GM18499 (cell line): ENCODE data around the gene UTS2B.

ENCODE experiments used
- ATAC-seq: cut with Tn5 transposase; IDR thresholded peaks from one replicate; pipeline ENCODE4 v1.9.1; 2021; ENCODE audit warnings: moderate number of reproducible peaks; ENCODE audit not compliant: insufficient read depth, unreplicated experiment

UTS2B gene

DNA sequence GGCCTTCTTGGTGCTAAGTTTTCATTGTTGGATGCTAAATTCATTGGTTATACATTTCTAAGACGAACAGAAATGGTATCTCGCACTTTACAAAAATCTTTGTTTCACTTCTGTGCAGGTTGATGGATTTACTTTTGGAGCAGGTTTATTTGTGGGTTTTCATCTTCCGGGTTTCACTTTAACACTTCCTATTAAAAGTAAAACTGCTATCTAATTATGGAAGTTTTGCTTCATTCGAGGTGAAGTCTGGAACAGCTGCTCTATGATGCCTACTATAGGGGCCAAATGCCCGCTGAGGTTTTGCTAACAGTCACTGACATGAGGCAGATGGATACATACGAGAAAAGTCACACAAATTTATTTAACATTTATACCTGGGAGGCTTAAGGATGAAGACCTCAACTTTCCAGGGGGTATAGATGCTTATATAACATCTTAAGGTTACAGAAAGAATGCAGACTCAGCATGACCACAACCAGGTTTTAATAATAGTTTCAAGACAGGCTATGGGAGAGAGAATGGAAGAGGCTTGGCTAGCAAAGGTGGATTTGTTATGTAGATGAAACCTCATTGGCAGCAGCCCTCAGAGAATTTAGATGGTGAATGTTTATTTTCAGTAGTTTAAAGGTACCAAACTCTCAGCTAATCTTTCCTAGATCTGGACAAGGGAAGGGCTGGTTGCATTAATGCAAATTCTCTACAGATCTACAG lies 77.1 kb downstream of the UTS2B start:
- no peak for ATAC-seq

DNA sequence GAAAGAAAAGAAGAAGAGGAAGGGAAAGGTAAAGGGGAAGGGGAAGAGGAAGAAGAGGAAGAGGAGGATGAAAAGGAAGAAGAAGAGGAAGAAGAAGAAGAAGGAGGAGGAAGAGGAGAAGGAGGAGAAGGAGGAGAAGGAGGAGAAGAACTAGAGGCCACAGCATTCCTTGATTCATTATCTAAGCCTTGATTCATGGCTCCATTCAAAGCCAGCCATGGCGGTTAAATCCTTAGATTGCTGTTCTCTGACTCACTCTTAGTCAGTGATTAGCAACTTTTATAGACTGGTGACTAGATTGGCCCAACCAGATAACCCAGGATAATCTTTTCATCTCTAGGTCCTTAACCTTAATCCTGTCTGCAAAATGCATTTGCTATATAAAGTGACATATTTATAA lies 83.7 kb downstream of the UTS2B start:
- no peak for ATAC-seq

DNA sequence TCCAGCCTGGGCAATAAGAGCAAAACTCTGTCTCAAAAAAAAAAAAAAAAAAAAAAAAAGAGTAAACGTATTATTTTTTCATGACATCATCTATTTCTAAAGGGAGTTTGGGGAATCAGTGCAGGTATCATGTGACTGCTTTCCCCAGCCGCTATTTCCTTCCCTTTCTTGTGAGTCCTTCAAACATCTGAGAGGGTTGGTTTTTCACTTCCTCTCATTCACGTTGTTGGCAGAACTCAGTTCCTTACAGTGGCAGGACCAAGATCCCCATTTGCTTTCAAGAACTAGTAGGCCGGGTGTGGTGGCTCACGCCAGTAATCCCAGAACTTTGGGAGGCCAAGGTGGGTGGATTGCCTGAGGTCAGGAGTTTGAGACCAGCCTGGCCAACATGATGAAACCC lies 84.3 kb downstream of the UTS2B start:
- ATAC-seq = peak; percentile 41

DNA sequence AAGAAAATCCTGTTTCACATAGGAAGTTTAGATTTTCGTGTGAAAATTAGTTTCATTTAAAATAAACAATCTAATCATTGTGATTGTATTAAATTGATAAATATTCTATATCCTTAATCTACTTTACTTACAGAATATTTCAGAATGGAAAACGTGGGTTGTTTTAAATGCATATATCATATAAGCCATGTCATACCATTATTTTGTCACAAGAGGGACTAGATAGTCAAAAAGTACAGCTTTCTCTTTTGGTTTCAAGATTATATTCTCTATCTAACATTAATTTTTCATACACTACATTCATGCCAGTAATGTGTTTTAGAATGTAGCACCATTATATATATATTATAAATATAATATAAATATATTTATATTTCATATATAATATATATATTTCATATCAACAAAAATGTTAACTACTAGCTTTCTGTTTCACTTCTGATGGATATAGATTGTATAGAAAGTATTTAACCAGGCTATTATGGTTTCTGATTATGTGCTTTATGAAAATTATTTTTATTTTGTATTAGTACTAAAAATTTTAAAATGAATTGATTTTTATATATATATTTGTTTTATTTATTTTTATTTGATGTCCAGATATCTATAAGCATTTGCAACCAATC lies 86.0 kb downstream of the UTS2B start:
- ATAC-seq = peak; percentile 29

- no peak for ATAC-seq
Observed at GRCh38 chr3:191240486-191240885, 89.8 kb downstream of the UTS2B start.

DNA sequence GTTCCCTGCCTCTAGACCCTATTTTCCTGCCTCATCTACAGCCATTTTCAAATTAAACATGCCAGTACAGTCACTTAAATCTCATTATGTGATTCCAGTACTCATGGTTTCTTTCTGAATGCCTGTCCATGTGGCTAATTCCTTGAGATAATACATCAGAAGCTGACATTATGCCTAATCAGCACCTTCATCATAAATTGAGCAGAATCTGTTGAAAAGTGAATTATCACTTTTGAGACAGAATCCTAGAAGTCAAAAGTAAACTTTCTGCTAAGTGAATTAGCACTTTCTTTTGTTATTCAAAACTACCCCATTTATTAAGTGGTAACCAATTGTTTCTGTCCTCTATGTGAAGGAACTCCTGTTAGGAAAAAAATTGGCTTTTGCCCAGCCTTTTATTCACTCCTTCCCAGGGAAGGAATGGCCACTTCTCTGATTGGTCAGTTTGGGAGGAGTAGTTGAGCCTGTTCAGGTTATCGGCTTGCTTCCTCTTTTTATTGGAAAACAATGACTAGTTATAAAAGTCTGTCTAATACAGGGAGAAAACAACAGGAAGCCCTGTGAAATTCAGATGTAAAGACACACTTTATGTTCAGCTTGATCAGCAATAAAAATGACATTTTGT lies 90.8 kb downstream of the UTS2B start:
- ATAC-seq = no peak

GRCh38 chr3:191238321-191238817 lies 92.0 kb downstream of the UTS2B start:
- ATAC-seq = no peak

GRCh38 chr3:191237047-191237882 lies 93.1 kb downstream of the UTS2B start:
- no peak for ATAC-seq

DNA sequence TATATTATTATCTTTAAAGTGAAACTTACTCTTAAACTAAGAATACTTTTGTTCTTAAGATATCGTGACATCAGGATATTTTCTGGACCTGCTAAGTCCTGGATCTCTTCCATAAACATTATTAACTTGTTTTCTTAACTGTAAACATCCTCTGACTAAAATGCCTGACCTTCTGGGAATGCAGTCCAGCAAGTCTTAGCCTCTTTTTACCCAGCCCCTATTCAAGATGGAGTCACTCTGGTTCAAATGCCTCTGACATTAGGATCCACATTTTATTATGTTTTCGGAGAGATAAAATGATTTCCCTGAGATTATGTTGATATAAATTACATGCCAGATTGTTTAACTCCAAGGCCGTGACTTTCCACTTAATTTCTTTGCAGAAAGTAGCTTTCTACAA lies 93.7 kb downstream of the UTS2B start:
- ATAC-seq = no peak

DNA sequence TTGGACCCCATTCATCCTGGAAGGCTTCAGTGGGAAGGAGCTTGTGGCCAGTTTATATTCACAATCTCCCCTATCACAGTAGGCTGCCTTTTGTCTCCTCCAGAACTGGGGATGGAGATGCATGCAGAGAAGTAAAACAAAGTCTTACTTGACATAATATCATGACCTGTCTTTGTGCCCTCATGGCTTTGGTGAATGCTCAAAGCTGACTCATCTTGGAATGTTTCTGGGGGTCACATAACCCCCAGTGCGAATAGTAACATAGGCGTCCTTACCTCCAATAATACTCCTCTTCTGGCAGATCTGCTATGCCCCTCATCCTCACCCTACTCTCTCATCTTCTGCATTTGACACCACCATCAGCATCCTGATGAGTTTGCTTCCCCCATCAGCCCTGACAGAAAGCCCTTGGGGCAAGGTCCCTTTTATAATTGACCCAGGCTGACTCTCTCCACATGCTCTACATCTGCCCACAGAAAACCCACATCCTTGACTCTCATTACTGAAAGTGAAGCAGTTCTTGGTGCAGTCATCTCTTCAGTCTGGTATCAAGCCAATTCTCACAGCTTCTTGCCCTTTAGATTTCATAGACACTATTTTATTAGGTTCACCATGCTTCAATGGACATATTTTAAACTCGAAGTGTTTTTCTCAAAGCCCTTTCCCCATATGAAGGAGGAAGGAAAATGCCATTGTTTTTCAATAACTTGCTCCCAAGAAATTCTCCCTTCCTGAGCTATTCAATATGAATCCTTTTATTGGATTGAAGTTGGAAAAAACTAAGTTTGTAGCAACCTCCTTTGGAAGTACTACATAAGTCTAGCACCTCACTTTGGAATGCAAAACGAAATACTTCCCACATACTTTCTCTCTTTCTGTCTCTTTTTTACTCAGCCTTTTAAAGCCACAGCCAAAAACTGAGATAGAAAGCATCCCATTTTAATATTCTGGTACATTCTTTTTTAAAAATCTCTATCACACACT lies 94.7 kb downstream of the UTS2B start:
- peak; percentile 99 for ATAC-seq

GRCh38 chr3:191234216-191234615 lies 96.1 kb downstream of the UTS2B start:
- no peak for ATAC-seq

GRCh38 chr3:191227541-191227940 lies 102.8 kb downstream of the UTS2B start:
- ATAC-seq = no peak

GRCh38 chr3:191221638-191222037 lies 108.7 kb downstream of the UTS2B start:
- ATAC-seq = no peak

GRCh38 chr3:191220908-191221307 lies 109.4 kb downstream of the UTS2B start:
- no peak for ATAC-seq

DNA sequence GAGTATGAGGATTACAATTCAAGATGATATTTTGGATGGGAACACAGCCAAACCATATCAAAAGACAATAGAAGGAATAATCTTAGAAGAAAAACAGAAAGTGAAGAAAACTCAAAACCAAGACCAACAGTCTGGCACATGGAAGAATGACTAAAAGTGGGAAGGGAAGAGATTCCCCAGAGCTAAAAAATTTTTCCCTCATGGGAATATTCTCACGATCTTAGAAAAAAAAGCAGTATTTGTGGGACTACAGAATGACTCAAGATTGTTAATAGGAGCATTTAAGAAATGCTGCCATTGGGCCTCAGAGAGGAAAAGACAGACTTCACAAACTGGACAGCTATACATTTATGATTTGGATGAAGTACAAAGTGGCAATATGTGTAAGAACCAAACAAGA lies 113.0 kb downstream of the UTS2B start:
- ATAC-seq = no peak
